EH (cell line): ENCODE results near the gene NAIP.
"Not testable (repeated sequence)": the region's sequence is repeated elsewhere in the genome, so short reads cannot be mapped to it uniquely, and the experiment has no call there.

Experiments used
- DNase-seq: peaks from one replicate; pipeline ENCODE4 v3.0.0-alpha.2; 2015; ENCODE audit warnings: low read depth

Gene NAIP, protein sequence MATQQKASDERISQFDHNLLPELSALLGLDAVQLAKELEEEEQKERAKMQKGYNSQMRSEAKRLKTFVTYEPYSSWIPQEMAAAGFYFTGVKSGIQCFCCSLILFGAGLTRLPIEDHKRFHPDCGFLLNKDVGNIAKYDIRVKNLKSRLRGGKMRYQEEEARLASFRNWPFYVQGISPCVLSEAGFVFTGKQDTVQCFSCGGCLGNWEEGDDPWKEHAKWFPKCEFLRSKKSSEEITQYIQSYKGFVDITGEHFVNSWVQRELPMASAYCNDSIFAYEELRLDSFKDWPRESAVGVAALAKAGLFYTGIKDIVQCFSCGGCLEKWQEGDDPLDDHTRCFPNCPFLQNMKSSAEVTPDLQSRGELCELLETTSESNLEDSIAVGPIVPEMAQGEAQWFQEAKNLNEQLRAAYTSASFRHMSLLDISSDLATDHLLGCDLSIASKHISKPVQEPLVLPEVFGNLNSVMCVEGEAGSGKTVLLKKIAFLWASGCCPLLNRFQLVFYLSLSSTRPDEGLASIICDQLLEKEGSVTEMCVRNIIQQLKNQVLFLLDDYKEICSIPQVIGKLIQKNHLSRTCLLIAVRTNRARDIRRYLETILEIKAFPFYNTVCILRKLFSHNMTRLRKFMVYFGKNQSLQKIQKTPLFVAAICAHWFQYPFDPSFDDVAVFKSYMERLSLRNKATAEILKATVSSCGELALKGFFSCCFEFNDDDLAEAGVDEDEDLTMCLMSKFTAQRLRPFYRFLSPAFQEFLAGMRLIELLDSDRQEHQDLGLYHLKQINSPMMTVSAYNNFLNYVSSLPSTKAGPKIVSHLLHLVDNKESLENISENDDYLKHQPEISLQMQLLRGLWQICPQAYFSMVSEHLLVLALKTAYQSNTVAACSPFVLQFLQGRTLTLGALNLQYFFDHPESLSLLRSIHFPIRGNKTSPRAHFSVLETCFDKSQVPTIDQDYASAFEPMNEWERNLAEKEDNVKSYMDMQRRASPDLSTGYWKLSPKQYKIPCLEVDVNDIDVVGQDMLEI (N-terminal part only)

DNA sequence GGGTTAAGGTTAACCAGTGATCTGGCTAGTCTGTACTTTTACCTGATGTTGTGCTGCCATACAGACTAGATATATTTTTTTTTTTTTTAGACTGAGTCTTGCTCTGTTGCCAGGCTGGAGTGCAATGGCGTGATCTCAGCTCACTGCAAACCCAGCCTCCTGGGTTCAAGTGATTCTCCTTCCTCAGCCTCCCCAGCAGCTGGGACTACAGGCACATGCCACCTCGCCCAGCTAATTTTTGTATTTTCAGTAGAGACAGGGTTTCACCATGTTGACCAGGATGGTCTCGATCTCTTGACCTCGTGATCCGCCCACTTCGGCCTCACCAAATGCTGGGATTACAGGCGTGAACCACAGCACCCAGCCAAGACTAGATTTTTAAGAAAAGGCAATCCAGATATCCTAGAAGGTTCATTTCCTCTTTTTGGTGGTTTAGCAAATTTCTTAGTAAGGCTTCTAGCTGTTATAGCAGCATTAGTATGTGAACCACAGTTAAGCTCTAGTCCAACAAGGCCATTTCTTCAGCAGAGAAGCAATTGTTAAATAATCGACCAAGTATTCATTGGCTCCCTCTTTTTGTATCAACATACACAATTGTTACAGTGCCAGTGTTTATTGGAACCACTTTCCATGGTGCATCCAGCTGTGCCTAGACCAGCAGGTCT, at the start of gene NAIP:
Gene NAIP (minus strand): TSS at position 51 of the 665 bp plus-strand sequence. CDS start 12,424 bp downstream, outside the sequence.
- not testable (repeated sequence) for DNase-seq

DNA sequence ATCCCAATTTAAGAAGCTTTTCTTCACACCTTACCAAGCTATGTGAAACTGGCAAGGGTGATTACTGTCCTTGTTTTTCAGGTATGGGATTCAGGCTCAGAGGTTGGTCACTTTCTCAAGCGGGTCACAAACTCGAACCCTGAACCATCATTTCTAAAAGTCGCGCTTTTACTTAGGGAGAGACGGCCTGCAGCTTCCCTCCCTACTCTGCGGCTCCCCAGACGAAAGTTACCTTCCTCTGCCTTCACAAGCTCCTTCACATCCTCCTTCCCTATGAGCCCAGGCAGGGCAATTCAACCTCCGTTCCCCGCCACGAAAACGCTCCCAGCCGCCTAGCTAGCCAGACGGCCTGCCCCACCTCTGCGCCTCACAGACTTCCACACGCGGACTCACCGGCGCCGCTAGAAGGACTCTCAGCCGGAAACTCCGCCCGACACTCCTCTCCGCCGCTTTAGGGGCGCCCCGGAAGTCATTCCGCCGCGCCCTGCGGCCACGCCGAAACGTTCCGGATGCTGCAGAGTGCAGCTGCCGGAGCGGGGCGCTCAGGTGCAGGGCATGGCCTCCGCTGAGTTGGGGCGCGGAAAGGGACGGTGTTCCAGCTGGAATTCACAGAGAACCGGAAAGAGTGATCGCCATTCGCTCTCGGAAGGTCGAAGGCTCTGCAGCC, 42.3 kb upstream of the NAIP start, which contains the start of gene GTF2H2:
Gene GTF2H2 (minus strand): TSS at position 415 of the 667 bp plus-strand sequence. CDS start 4,913 bp downstream, outside the sequence.
- not testable (repeated sequence) for DNase-seq

- DNase-seq, result not testable (repeated sequence)
These were observed 36.2 kb upstream of the NAIP start for GRCh38 chr5:71061322-71061721.

DNA sequence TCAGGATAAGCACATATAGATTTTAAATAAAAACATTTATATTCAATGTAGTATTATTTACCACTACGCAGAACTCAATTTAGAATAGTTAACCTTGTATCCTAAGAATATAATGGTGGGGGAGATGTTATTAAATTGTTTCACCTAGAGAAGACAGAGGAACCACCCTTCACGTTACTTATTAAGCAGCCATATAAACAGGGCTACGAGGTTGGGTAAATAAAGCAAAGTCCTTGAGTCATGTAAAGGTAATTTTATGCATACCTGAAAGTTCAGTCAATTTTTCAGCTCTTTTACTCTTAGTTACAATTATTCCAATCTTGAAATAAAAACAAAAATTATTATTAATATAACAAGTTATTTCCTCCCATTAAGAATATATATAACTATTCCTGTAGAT, 34.3 kb upstream of the NAIP start:
- DNase-seq, result not testable (repeated sequence)

DNA sequence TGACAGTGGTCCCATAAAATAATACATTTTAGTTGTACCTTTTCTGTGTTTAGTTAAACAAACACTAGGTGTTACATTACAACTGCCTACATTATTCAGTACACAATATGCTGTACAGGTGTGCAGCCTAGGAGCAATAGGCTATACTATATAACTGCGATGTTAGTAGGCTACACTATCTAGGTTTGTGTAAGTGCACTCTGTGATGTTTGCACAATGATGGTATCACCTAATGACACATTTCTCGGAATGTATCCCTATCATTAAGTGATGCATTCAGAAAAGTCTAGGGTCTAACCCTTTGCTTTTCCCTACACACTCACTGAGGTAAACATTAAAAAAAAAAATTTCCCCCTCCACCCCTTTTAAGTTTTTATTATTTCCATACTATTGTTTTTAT, 19.7 kb upstream of the NAIP start:
- DNase-seq, result not testable (repeated sequence)

DNA sequence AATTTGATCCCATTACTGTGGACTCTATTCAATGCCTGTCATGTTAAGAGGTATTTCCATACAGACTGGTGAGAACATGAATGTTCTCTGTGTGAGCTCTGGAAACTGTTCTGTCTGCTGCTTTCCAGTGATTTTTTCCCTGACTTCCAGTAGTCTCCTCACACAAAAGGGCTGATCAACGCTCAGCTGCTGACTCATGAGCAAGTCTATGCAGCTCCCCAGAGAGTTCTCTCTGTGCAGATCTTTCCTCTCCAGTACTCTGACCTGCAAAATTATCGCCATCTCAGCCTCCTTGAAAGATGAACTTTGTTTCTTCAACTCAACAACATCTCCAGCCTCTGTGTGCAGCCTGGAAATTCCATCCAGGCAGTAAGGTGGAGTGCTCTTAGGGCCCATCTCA, 19.0 kb upstream of the NAIP start:
- not testable (repeated sequence) for DNase-seq

DNA sequence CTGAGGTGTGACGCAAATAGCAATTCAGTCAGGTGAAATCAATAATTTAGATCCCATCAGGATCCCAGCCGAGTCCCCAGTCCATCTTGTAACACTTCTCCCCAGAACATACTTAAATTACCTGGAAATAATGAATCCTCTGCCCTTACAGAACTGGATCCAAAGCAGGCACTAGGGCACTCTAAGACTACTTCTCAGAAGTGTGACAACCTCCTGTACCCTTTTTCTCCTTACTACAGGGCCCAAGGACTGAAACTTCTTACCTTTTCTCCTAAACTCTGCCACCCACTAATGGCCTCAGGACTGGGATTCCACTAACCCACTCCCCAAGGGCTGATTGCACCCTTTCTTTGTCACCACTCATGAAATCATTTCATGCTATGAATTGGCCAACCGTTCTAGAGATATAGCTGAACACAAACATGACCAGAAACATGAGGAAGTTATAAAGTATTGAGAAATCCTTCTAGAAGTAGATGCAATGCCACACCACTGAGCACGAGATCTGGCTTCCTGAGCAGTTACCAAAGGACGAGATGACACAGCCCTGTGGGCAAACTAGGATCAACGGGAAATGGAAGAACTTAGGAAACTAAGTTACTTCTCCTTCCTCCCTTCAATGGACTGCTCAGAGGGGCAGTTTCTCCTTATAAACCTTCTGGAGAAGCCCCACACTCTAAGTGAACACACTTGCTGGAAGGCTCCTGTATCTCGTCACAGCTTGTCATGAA, 6.1 kb upstream of the NAIP start:
- not testable (repeated sequence) for DNase-seq

GRCh38 chr5:71020643-71021042, 4.5 kb downstream of the NAIP start:
- DNase-seq, result not testable (repeated sequence)

- DNase-seq, result not testable (repeated sequence)
These were observed 6.6 kb downstream of the NAIP start for GRCh38 chr5:71018376-71019005.

GRCh38 chr5:71014176-71014575, 11.0 kb downstream of the NAIP start:
- no peak for DNase-seq

DNA sequence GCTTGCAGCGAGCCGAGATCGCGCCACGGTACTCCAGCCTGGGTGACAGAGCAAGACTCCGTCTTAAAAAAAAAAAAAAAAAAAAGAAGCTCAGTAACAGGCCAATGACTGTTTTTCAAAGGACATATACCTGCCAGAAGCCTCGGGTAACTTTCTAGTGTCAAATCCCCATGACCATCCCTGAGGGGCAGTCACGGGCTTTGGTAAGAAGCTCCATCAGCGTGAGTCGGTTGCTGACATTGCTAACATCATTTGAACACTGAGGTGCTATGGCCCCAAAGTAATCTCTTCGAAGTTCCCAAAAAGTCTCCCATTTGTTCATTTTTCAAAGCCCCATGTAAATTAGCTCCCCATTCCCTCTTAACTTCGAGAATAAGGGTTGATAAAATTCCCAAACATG, 11.6 kb downstream of the NAIP start:
- DNase-seq, result no peak

DNA sequence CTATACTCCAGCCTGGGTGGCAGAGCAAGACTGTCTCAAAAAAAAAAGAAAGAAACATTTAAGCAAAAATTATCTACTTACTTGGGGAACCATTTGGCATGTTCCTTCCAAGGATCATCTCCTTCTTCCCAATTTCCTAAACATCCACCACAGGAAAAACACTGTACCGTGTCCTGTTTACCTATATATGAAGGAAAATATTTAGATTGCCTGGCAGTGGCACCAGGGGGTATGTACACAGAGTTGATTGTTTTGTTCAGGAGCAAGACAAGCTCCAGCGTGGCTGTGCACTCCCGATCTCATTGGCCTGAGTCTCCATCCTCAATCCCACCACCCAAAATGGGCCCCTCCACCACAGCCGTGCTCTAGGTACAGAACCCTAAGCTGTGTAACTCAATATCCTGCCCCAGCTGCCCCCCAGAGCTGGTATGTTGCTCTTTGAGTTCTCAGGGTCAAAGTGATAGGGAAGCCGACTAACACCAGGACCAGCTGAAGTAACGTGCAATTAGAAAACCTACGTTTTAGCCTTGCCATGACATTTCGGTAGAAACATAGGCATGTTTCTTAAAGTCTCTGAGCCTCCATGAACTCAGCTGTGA, 13.8 kb downstream of the NAIP start:
- no peak for DNase-seq

DNA sequence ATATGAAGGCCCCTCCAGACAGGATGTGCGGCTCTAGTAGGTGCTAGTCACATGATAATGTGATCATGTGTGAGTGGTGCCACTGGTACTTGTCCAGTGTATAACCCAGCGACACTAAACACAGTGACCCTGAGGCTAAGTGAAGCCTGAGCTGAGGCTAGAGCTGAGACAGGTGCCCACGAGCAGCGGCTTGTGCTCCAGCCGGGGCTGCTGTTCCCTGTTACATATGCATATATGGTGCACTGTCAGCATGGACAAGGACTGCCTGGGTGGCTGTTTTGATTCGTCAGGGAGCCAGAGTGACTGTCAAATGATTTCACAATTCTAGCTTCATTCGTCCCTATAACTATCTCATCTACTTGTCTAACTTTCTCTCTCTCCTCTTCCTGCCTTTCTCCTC, 18.2 kb downstream of the NAIP start:
- not testable (repeated sequence) for DNase-seq

- not testable (repeated sequence) for DNase-seq
These were observed 40.3 kb downstream of the NAIP start for GRCh38 chr5:70984882-70985281.

DNA sequence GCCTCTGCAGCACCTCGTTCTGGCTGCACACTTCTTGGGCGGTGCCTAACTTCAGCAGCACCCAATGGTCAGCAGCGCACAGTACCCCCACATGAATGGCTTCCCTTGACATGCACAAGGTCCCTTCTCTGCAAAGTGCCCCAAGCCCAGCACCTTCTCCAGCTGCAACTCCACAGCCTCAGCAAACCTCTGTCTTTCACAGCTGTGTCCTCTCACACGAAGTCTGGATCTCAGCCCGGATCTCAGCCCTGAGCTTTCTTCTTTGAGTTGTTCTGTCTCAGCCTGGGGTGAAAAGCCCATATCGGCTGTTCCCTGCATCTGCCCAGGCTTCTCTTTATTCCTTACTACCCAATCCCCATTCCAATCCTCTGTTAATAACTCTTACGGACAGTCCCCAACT, 57.9 kb downstream of the NAIP start:
- not testable (repeated sequence) for DNase-seq

GRCh38 chr5:70964531-70964930, 60.6 kb downstream of the NAIP start:
- DNase-seq, result not testable (repeated sequence)

GRCh38 chr5:70953068-70953467, 72.1 kb downstream of the NAIP start:
- not testable (repeated sequence) for DNase-seq

DNA sequence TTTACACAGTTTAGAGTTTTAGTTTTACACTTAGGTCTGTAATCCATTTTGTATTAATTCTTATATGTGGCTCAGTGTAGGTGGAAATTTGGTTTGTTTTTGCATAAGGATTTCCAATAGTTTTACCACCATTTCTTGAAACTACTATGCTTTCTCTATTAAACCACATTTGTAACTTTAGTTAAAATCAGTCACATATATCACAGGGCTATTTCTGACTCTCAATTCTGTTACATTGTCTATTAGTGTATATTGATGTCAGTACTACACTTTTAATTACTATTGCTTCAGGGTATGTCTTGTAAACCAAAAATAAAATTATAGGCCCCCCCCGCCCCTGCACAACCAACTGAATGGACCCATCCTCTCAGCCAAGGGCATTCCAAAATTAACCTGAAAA, 92.6 kb downstream of the NAIP start:
- not testable (repeated sequence) for DNase-seq

GRCh38 chr5:70931709-70932368, 93.3 kb downstream of the NAIP start:
- DNase-seq, result not testable (repeated sequence)
